GM21737 (cell line): ENCODE measurements around the gene SUPT6H.

Experiments used
- ATAC-seq: cut with Tn5 transposase; IDR thresholded peaks from one replicate; pipeline ENCODE4 v1.9.1; 2021; ENCODE audit warnings: mild to moderate bottlenecking, moderate library complexity; ENCODE audit not compliant: unreplicated experiment

Gene SUPT6H

DNA sequence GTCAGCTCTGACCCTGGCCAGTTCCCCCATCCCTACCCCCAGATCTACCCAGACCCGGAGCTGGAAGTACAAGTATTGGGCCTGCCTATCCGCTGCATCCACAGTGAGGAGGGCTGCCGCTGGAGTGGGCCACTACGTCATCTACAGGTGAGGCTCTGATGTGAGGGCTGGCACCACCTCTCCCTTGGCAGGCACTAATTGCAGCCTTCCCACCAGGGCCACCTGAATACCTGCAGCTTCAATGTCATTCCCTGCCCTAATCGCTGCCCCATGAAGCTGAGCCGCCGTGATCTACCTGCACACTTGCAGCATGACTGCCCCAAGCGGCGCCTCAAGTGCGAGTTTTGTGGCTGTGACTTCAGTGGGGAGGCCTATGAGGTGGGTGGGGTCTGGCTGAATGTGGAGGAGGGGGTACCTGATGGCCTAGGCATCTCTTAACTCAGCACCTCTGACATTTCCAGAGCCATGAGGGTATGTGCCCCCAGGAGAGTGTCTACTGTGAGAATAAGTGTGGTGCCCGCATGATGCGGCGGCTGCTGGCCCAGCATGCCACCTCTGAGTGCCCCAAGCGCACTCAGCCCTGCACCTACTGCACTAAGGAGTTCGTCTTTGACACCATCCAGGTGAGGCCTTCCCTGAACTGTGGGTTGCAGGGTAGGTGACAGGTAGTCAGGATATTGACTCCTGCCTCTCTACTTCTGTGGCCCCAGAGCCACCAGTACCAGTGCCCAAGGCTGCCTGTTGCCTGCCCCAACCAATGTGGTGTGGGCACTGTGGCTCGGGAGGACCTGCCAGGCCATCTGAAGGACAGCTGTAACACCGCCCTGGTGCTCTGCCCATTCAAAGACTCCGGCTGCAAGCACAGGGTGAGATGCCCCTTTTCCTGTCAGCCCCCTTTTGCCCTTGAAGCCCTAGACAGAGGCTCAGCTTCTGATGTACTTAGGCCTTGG, 86.1 kb downstream of the SUPT6H start:
- ATAC-seq, result no peak

DNA sequence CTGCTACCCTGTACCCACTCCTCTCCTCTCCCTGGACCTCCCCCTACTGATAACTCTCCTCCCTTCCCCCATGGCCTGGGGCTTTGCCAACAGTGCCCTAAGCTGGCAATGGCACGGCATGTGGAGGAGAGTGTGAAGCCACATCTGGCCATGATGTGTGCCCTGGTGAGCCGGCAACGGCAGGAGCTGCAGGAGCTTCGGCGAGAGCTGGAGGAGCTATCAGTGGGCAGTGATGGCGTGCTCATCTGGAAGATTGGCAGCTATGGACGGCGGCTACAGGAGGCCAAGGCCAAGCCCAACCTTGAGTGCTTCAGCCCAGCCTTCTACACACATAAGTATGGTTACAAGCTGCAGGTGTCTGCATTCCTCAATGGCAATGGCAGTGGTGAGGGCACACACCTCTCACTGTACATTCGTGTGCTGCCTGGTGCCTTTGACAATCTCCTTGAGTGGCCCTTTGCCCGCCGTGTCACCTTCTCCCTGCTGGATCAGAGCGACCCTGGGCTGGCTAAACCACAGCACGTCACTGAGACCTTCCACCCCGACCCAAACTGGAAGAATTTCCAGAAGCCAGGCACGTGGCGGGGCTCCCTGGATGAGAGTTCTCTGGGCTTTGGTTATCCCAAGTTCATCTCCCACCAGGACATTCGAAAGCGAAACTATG, 87.0 kb downstream of the SUPT6H start:
- no peak for ATAC-seq

GRCh38 chr17:28749516-28750177, 87.6 kb downstream of the SUPT6H start:
- ATAC-seq, result no peak

DNA sequence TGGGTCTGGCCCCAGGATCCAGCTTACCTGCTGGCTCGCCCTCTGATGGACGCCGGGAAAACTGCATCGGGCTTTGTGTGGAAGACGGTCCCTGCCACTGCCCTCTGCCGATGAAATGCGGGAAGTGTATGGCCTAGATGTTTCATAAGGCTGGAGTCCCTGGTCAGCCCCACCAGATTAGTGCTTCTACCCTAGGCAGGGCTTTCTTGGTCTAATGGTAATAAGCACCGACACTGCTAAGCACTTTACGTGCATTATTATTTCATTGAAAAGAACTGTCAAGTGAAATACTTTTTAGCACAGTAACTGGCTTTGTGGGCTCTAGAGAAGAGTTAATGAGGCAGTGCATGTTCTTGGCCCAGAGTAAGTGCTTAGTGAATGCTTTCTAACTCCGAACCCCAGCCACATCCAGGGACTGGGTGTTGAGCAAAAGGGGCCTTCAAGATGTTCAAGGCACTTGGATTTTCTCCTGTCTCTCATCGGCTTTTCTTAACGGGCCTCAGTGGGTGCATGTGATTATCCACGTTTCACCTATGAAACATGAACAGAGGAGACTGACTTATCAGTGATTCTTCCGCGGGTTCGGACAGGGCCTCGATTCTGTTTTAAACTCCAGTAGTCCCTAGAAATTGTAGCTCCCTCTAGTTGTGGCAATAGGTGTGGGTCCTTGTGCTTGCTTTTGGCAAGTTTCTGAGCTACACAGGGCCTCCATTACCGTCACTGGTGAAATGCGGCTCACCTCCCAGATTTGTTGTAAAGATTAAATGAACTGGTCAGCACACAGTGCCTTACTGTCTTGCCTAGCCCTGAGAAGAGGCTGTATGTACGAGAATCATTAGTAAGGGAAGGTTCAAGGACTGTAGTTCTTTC, 88.4 kb downstream of the SUPT6H start:
- ATAC-seq, result peak; percentile 55

- ATAC-seq, result no peak
Observed at GRCh38 chr17:28751600-28752366, 89.8 kb downstream of the SUPT6H start.
